ENCODE data around the gene ACKR2.

Gene ACKR2

GRCh38 chr3:42771271-42771670 is 38.0 kb upstream of the ACKR2 start:
- H3K79me2 ChIP-seq (ENCODE audit: insufficient read depth, low read length), result no peaks in the 10 kb centered on the region
- H3K36me3 ChIP-seq (ENCODE audit: insufficient read depth, low read length), result no peaks in the 10 kb centered on the region
- H2AFZ ChIP-seq (ENCODE audit: low read depth, low read length), result no peak overlapping the region
- TF ChIP-seq EZH2 (IDR thresholded peaks at IDR 0.05; ENCODE audit: borderline replicate concordance, low read depth, low read length, severe bottlenecking), result no peak
- TF ChIP-seq CTCF (IDR thresholded peaks at IDR 0.05; ENCODE audit: borderline replicate concordance, extremely low read depth, low read length, poor library complexity, severe bottlenecking), result no peak
- H3K27ac ChIP-seq (ENCODE audit: low read length), result no peak overlapping the region
- no peak overlapping the region for H3K4me3 ChIP-seq (ENCODE audit: low read depth in 1 of 2, low read length in 2 of 2)
- H4K20me1 ChIP-seq (ENCODE audit: insufficient read depth, low read length), result no peaks in the 10 kb centered on the region
- no peaks in the 10 kb centered on the region for H3K9me3 ChIP-seq (ENCODE audit: insufficient read depth, low read length, severe bottlenecking)
- DNase-seq (no peak), ATAC-seq (ENCODE audit: insufficient read depth, low read depth) (no peak)
- no peak overlapping the region for H3K4me2 ChIP-seq (ENCODE audit: insufficient read depth, low read length)
- H3K27me3 ChIP-seq (ENCODE audit: insufficient read depth, low read length, poor library complexity), result no peaks in the 10 kb centered on the region
- H3K4me1 ChIP-seq (ENCODE audit: insufficient read depth, low read length), result no peaks in the 10 kb centered on the region
- H3K9ac ChIP-seq (ENCODE audit: low read depth, low read length), result no peak overlapping the region

- Histone ChIP-seq H3K4me3 (ENCODE audit: low read depth in 1 of 2, low read length in 2 of 2) (peak within 1 kb of the TSS in 1 of 2 experiments; percentile 36; a peak in 2 of 4 replicates), H3K4me1 (ENCODE audit: insufficient read depth, low read length) (no peaks in the 10 kb centered on the region), H3K27me3 (ENCODE audit: insufficient read depth, low read length, poor library complexity) (no peaks in the 10 kb centered on the region), H3K9ac (ENCODE audit: low read depth, low read length) (0 out of 2 replicates have a peak within 1 kb of the TSS, but pooled peaks have one; percentile 13), H3K36me3 (ENCODE audit: insufficient read depth, low read length) (no peaks in the 10 kb centered on the region), H3K9me3 (ENCODE audit: insufficient read depth, low read length, severe bottlenecking) (no peaks in the 10 kb centered on the region), H3K27ac (ENCODE audit: low read length) (no peak within 1 kb of the TSS), H4K20me1 (ENCODE audit: insufficient read depth, low read length) (no peaks in the 10 kb centered on the region), H3K4me2 (ENCODE audit: insufficient read depth, low read length) (peak within 1 kb of the TSS; percentile 38; the same call in 1 of the 2 replicates), H3K79me2 (ENCODE audit: insufficient read depth, low read length) (no peaks in the 10 kb centered on the region), H2AFZ (ENCODE audit: low read depth, low read length) (no peak within 1 kb of the TSS)
- no peak for TF ChIP-seq CTCF (IDR thresholded peaks at IDR 0.05; ENCODE audit: borderline replicate concordance, extremely low read depth, low read length, poor library complexity, severe bottlenecking)
- DNase-seq (peak; percentile 78), ATAC-seq (ENCODE audit: insufficient read depth, low read depth) (peak; percentile 86)
Measured at GRCh38 chr3:42772670-42773408, 36.4 kb upstream of the ACKR2 start, which contains the start of gene CCDC13. Gene CCDC13, minus strand, starts transcription at chr3:42773253. Its CDS starts 14,908 bp downstream, at chr3:42758345.

- Histone ChIP-seq H3K79me2 (ENCODE audit: insufficient read depth, low read length) (no peaks in the 10 kb centered on the region), H3K4me3 (ENCODE audit: low read depth in 1 of 2, low read length in 2 of 2) (peak overlapping the region in 1 of 2 experiments; percentile 36; a peak in 1 of 4 replicates), H3K4me1 (ENCODE audit: insufficient read depth, low read length) (no peaks in the 10 kb centered on the region), H3K9me3 (ENCODE audit: insufficient read depth, low read length, severe bottlenecking) (no peaks in the 10 kb centered on the region), H4K20me1 (ENCODE audit: insufficient read depth, low read length) (no peaks in the 10 kb centered on the region), H3K9ac (ENCODE audit: low read depth, low read length) (0 out of 2 replicates have a peak overlapping the region, but pooled peaks have one; percentile 13), H2AFZ (ENCODE audit: low read depth, low read length) (no peak overlapping the region), H3K4me2 (ENCODE audit: insufficient read depth, low read length) (peak overlapping the region; percentile 38; the same call in 1 of the 2 replicates), H3K27ac (ENCODE audit: low read length) (no peak overlapping the region), H3K36me3 (ENCODE audit: insufficient read depth, low read length) (no peaks in the 10 kb centered on the region), H3K27me3 (ENCODE audit: insufficient read depth, low read length, poor library complexity) (no peaks in the 10 kb centered on the region)
- DNase-seq (no peak), ATAC-seq (ENCODE audit: insufficient read depth, low read depth) (peak; percentile 42; the same call in 2 of the 3 replicates)
- TF ChIP-seq CTCF (IDR thresholded peaks at IDR 0.05; ENCODE audit: borderline replicate concordance, extremely low read depth, low read length, poor library complexity, severe bottlenecking) (no peak), EZH2 (IDR thresholded peaks at IDR 0.05; ENCODE audit: borderline replicate concordance, low read depth, low read length, severe bottlenecking) (no peak)
Measured at GRCh38 chr3:42773409-42773751, 35.9 kb upstream of the ACKR2 start.

All from DND-41 (cell line).